ENCODE measurements around the gene CARD11.
"Not testable (repeated sequence)": the region's sequence is repeated elsewhere in the genome, so short reads cannot be mapped to it uniquely, and the experiment has no call there.

Gene CARD11

DNA sequence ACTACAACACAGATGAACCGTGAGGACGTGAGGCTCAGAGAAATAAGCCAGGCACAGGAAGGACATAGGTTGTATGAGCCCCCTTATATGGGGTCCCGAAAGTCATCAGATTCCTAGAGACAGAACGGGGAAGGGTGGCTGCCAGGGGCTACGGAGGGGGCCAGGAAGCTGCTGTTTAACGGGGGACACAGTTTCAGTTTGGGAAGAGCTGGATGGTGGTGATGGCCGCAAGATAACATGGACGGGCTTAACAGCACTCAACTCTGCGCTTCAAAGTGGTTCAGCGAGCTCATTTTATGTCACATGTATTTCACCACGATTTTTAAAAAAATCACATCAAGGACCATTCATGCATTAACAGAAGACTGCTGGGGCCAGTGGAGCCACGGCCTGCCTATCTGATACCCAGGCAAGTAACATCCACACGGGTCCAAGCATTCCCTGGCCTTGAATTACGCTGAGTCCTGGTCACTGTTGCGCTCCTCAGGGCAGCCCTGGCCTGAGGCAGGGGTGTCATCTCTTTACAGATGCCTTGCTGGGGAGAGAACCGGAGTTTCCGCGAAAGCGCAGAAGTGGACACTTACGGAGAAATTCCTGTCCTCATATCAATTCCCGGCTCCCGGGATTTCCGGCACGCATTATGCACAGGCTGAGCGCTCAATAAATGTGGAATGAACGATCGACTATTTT, 1.5 kb downstream of the CARD11 start:
- H3K18ac ChIP-seq (ENCODE audit: low read length), result no peak overlapping the region
- H3K27me3 ChIP-seq (ENCODE audit: insufficient read depth, low read length, poor library complexity), result no peaks in the 10 kb centered on the region
- no peak overlapping the region for H3K27ac ChIP-seq (ENCODE audit: low read depth, low read length)
- H2BK5ac ChIP-seq (ENCODE audit: low read length), result no peak overlapping the region
- H2BK15ac ChIP-seq (replicated peaks; ENCODE audit: low read depth), result no peak overlapping the region
- H3K79me1 ChIP-seq (ENCODE audit: low read length), result peaks cover 7% of the 10 kb centered on the region
- no peak overlapping the region for H4K5ac ChIP-seq (ENCODE audit: low read length)
- no peaks in the 10 kb centered on the region for H3K36me3 ChIP-seq (ENCODE audit: control insufficient read depth, insufficient read depth, low read length)
- peak overlapping the region; percentile 15 for H4K8ac ChIP-seq (ENCODE audit: low read depth, low read length)
- peak overlapping the region; percentile 52 for H3K56ac ChIP-seq (ENCODE audit: low read length)
- no peak overlapping the region for H2BK120ac ChIP-seq (ENCODE audit: low read depth, low read length)
- H3K4me2 ChIP-seq (ENCODE audit: low read length), result no peak overlapping the region
- no peak overlapping the region for H2AK5ac ChIP-seq (ENCODE audit: low read length)
- H3K4me3 ChIP-seq (ENCODE audit: low read length), result no peak overlapping the region
- no peak overlapping the region for H3K4ac ChIP-seq (ENCODE audit: low read depth, low read length)
- no peak overlapping the region for H3K23ac ChIP-seq (ENCODE audit: low read length)
- WGBS (ENCODE audit: extremely low coverage, insufficient coverage, low lambda C conversion rate), result no CpG with 5 or more reads among the region's 27 CpGs
- peaks cover 2% of the 10 kb centered on the region for H3K79me2 ChIP-seq (ENCODE audit: control insufficient read depth, insufficient read depth, low read length)
- no peak overlapping the region for H3K9ac ChIP-seq (ENCODE audit: low read length)
- DNase-seq, result no peak
- no peaks in the 10 kb centered on the region for H3K4me1 ChIP-seq (ENCODE audit: control insufficient read depth, low read depth, low read length)

DNA sequence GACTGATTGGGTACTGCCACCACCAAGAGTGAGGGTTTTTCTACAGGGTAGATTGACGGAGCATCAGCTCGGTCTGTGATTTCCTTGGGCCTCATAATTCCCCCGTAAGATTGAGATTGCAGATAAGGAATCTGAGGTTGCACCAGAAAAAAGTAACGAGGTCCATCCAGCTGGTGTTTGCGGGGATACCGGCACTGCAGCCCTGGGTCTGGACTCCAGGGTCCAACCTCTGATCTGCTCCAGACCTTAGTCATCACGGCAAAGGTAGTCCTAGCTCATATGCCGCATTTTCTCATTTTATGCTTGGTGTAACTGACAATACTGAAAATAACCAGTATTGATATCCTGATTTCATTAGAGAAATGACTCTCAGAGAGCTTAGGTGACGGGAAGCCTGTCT, 3.9 kb downstream of the CARD11 start:
- Histone ChIP-seq H3K56ac (ENCODE audit: low read length) (no peak overlapping the region), H3K79me1 (ENCODE audit: low read length) (peaks cover 7% of the 10 kb centered on the region), H4K8ac (ENCODE audit: low read depth, low read length) (no peak overlapping the region), H3K9ac (ENCODE audit: low read length) (no peak overlapping the region), H3K27me3 (ENCODE audit: insufficient read depth, low read length, poor library complexity) (no peaks in the 10 kb centered on the region), H3K27ac (ENCODE audit: low read depth, low read length) (no peak overlapping the region), H3K4me1 (ENCODE audit: control insufficient read depth, low read depth, low read length) (no peaks in the 10 kb centered on the region), H3K79me2 (ENCODE audit: control insufficient read depth, insufficient read depth, low read length) (peaks cover 2% of the 10 kb centered on the region), H3K4me2 (ENCODE audit: low read length) (no peak overlapping the region), H2BK15ac (replicated peaks; ENCODE audit: low read depth) (no peak overlapping the region), H3K23ac (ENCODE audit: low read length) (no peak overlapping the region), H2AK5ac (ENCODE audit: low read length) (no peak overlapping the region), H3K4me3 (ENCODE audit: low read length) (no peak overlapping the region), H2BK5ac (ENCODE audit: low read length) (no peak overlapping the region), H2BK120ac (ENCODE audit: low read depth, low read length) (no peak overlapping the region), H4K5ac (ENCODE audit: low read length) (no peak overlapping the region), H3K18ac (ENCODE audit: low read length) (no peak overlapping the region), H3K4ac (ENCODE audit: low read depth, low read length) (no peak overlapping the region), H3K36me3 (ENCODE audit: control insufficient read depth, insufficient read depth, low read length) (no peaks in the 10 kb centered on the region)
- WGBS (ENCODE audit: extremely low coverage, insufficient coverage, low lambda C conversion rate), result no CpG with 5 or more reads among the region's 9 CpGs
- no peak for DNase-seq

DNA sequence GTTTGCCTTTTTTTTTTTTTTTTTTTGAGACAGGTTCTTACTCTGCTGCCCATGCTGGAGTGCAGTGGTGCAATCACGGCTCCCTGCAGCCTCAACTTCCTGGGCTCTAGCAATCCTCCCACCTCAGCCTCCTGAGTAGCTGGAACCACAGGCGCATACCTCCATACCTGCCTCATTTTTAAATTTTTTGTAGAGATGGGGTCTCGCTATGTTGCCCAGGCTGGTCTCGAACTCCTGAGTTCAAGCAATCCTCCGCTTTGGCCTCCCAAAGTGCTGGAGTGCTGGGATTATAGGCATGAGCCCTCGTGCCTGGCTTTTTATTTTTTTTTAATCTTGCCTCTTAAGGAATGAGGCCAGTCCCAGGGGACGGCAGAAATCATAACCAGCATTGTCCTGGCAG, 5.7 kb downstream of the CARD11 start:
- not testable (repeated sequence) for H4K5ac ChIP-seq (ENCODE audit: low read length); H3K79me1 ChIP-seq (ENCODE audit: low read length); H3K27me3 ChIP-seq (ENCODE audit: insufficient read depth, low read length, poor library complexity); H3K9ac ChIP-seq (ENCODE audit: low read length); H2AK5ac ChIP-seq (ENCODE audit: low read length); H2BK15ac ChIP-seq (replicated peaks; ENCODE audit: low read depth); H3K27ac ChIP-seq (ENCODE audit: low read depth, low read length); H3K56ac ChIP-seq (ENCODE audit: low read length); H3K79me2 ChIP-seq (ENCODE audit: control insufficient read depth, insufficient read depth, low read length); H3K36me3 ChIP-seq (ENCODE audit: control insufficient read depth, insufficient read depth, low read length); H3K4me2 ChIP-seq (ENCODE audit: low read length); H3K4ac ChIP-seq (ENCODE audit: low read depth, low read length); H2BK120ac ChIP-seq (ENCODE audit: low read depth, low read length); H2BK5ac ChIP-seq (ENCODE audit: low read length); DNase-seq; H3K18ac ChIP-seq (ENCODE audit: low read length); H4K8ac ChIP-seq (ENCODE audit: low read depth, low read length); H3K4me1 ChIP-seq (ENCODE audit: control insufficient read depth, low read depth, low read length); H3K23ac ChIP-seq (ENCODE audit: low read length); H3K4me3 ChIP-seq (ENCODE audit: low read length)
- no CpG with 5 or more reads among the region's 7 CpGs for WGBS (ENCODE audit: extremely low coverage, insufficient coverage, low lambda C conversion rate)

DNA sequence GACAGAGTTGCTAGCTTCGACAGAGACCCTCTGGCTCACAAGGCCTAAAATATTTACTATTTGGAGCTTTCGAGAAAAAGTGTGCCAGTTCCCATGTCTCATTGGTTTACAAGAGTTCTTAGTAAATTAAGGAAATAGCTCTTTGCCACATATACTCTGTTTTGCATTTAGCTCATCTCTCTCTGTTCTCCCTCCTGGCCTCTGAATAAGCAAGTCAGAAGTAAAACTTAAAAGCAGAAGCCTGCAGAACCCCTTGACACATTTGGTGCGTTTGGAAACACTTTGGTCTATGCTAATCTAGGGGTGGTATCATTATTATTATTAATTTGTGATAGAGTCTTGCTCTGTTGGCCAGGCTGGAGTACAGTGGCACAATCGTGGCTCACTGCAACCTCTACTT, 6.4 kb downstream of the CARD11 start:
- Histone ChIP-seq H3K27me3 (ENCODE audit: insufficient read depth, low read length, poor library complexity) (no peaks in the 10 kb centered on the region), H3K27ac (ENCODE audit: low read depth, low read length) (no peak overlapping the region), H2BK5ac (ENCODE audit: low read length) (no peak overlapping the region), H2BK120ac (ENCODE audit: low read depth, low read length) (no peak overlapping the region), H3K4ac (ENCODE audit: low read depth, low read length) (no peak overlapping the region), H3K4me3 (ENCODE audit: low read length) (no peak overlapping the region), H3K23ac (ENCODE audit: low read length) (no peak overlapping the region), H3K56ac (ENCODE audit: low read length) (no peak overlapping the region), H3K79me2 (ENCODE audit: control insufficient read depth, insufficient read depth, low read length) (peaks cover 2% of the 10 kb centered on the region), H4K5ac (ENCODE audit: low read length) (no peak overlapping the region), H3K18ac (ENCODE audit: low read length) (no peak overlapping the region), H3K9ac (ENCODE audit: low read length) (no peak overlapping the region), H3K4me1 (ENCODE audit: control insufficient read depth, low read depth, low read length) (no peaks in the 10 kb centered on the region), H2AK5ac (ENCODE audit: low read length) (no peak overlapping the region), H3K36me3 (ENCODE audit: control insufficient read depth, insufficient read depth, low read length) (no peaks in the 10 kb centered on the region), H4K8ac (ENCODE audit: low read depth, low read length) (no peak overlapping the region), H3K4me2 (ENCODE audit: low read length) (no peak overlapping the region), H2BK15ac (replicated peaks; ENCODE audit: low read depth) (no peak overlapping the region), H3K79me1 (ENCODE audit: low read length) (peaks cover 7% of the 10 kb centered on the region)
- WGBS (ENCODE audit: extremely low coverage, insufficient coverage, low lambda C conversion rate), result no CpG with 5 or more reads among the region's 4 CpGs
- DNase-seq, result no peak

DNA sequence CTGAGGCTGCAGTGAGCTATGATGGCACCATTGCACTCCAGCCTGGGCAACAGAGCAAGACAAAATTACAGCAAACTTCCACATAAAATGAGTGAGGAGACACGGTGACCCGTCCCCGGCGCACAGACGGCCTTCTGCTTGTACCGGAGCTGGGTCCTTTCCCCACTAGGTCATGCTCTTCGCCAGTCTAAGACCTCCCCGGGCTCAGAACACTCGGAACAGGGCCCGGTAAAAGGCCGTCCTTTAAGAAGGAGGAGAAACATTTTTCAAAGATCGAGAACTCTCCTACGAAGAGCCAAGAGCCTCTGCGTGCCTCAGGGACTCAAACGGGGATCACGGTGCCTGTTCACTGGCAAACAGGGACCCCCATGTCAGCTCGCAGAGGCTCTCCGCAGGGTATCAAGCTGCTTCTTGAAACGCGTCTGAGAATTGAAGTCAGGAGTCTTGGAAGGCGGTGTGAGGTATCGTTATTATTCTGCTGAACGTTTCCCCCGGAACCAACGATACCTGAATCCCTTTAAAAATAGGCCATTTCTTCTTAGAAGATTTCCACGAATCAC, 9.0 kb downstream of the CARD11 start:
- H2AK5ac ChIP-seq (ENCODE audit: low read length), result no peak overlapping the region
- H2BK120ac ChIP-seq (ENCODE audit: low read depth, low read length), result no peak overlapping the region
- no peak overlapping the region for H3K18ac ChIP-seq (ENCODE audit: low read length)
- no peaks in the 10 kb centered on the region for H3K36me3 ChIP-seq (ENCODE audit: control insufficient read depth, insufficient read depth, low read length)
- H2BK5ac ChIP-seq (ENCODE audit: low read length), result no peak overlapping the region
- H3K23ac ChIP-seq (ENCODE audit: low read length), result no peak overlapping the region
- H3K79me2 ChIP-seq (ENCODE audit: control insufficient read depth, insufficient read depth, low read length), result no peaks in the 10 kb centered on the region
- H3K27ac ChIP-seq (ENCODE audit: low read depth, low read length), result no peak overlapping the region
- H4K8ac ChIP-seq (ENCODE audit: low read depth, low read length), result no peak overlapping the region
- no CpG with 5 or more reads among the region's 26 CpGs for WGBS (ENCODE audit: extremely low coverage, insufficient coverage, low lambda C conversion rate)
- H3K56ac ChIP-seq (ENCODE audit: low read length), result no peak overlapping the region
- DNase-seq, result no peak
- no peak overlapping the region for H3K9ac ChIP-seq (ENCODE audit: low read length)
- H3K79me1 ChIP-seq (ENCODE audit: low read length), result peaks cover 6% of the 10 kb centered on the region
- H3K4me3 ChIP-seq (ENCODE audit: low read length), result no peak overlapping the region
- no peak overlapping the region for H3K4me2 ChIP-seq (ENCODE audit: low read length)
- H4K5ac ChIP-seq (ENCODE audit: low read length), result no peak overlapping the region
- H3K27me3 ChIP-seq (ENCODE audit: insufficient read depth, low read length, poor library complexity), result no peaks in the 10 kb centered on the region
- H3K4ac ChIP-seq (ENCODE audit: low read depth, low read length), result no peak overlapping the region
- H2BK15ac ChIP-seq (replicated peaks; ENCODE audit: low read depth), result no peak overlapping the region
- no peaks in the 10 kb centered on the region for H3K4me1 ChIP-seq (ENCODE audit: control insufficient read depth, low read depth, low read length)

DNA sequence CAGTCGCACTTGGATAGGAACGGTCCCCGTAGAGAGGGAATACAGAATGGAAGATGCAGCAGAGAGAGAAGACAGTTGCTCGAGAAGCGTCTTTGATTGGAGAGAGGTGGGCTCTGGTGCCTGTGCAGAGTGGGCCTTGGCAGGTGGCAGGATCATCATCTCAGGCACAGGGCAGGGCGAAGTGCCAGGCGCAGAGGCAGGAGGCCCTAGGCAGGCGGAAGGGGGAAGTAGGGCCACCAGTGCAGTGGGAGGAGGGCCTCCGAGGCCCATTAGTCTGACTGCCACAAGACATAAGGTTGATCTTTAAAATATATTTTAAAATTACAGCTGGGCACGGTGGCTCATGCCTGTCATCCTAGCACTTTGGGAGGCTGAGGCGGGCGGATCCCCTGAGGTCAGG, 10.1 kb downstream of the CARD11 start:
- Histone ChIP-seq H3K9ac (ENCODE audit: low read length) (no peak overlapping the region), H4K5ac (ENCODE audit: low read length) (no peak overlapping the region), H2BK5ac (ENCODE audit: low read length) (no peak overlapping the region), H3K4me3 (ENCODE audit: low read length) (no peak overlapping the region), H3K23ac (ENCODE audit: low read length) (no peak overlapping the region), H3K27ac (ENCODE audit: low read depth, low read length) (no peak overlapping the region), H3K79me1 (ENCODE audit: low read length) (peaks cover 6% of the 10 kb centered on the region), H3K4me1 (ENCODE audit: control insufficient read depth, low read depth, low read length) (peaks cover 2% of the 10 kb centered on the region), H3K4ac (ENCODE audit: low read depth, low read length) (no peak overlapping the region), H3K79me2 (ENCODE audit: control insufficient read depth, insufficient read depth, low read length) (no peaks in the 10 kb centered on the region), H3K4me2 (ENCODE audit: low read length) (no peak overlapping the region), H2BK120ac (ENCODE audit: low read depth, low read length) (no peak overlapping the region), H4K8ac (ENCODE audit: low read depth, low read length) (no peak overlapping the region), H3K18ac (ENCODE audit: low read length) (no peak overlapping the region), H3K56ac (ENCODE audit: low read length) (no peak overlapping the region), H2AK5ac (ENCODE audit: low read length) (no peak overlapping the region), H3K27me3 (ENCODE audit: insufficient read depth, low read length, poor library complexity) (no peaks in the 10 kb centered on the region), H3K36me3 (ENCODE audit: control insufficient read depth, insufficient read depth, low read length) (no peaks in the 10 kb centered on the region), H2BK15ac (replicated peaks; ENCODE audit: low read depth) (no peak overlapping the region)
- DNase-seq, result no peak
- WGBS (ENCODE audit: extremely low coverage, insufficient coverage, low lambda C conversion rate), result no CpG with 5 or more reads among the region's 12 CpGs
